GM21786 (cell line): ENCODE measurements around the gene TTC34.

Experiments
- ATAC-seq: cut with Tn5 transposase; IDR thresholded peaks from one replicate; pipeline ENCODE4 v1.9.1; 2021; ENCODE audit not compliant: unreplicated experiment

Gene TTC34

DNA sequence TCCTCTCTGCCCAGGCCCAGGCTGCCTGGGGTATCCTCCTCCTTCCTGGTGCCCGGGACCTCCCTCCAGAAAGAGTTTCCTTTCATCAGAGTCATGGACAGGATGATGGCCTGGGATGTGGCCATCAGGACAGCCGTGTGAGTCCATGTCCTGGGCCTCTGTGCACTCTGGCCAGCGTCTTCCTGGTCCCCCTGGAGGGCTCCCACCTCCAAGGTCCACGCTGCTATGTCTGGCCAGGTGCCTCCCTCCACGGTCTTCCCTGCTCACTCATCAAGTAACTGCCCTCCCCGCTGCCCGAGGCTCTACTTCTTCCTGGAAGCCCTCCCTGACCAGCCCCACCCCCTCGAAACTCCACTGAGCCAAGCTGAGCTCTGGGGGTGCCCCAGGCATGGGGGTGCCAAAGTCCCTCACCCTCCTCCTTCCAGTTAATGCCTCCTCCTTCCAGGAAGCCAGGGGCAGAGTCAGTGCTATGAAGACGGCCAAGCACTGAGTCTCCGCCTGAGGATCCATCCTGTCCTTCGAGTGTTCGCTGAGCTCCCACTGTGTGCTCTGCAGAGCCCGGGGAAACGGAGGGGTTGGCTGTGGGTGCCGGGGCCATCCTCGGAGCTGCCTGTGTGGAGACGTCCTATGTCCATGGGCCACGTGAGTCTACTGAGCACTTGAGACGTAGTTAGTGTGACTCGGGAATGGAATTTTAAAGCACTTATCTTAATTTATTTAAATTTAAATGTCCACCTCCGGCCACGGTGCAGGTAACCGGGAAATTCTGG, 28.5 kb upstream of the TTC34 start:
- ATAC-seq, result no peak

DNA sequence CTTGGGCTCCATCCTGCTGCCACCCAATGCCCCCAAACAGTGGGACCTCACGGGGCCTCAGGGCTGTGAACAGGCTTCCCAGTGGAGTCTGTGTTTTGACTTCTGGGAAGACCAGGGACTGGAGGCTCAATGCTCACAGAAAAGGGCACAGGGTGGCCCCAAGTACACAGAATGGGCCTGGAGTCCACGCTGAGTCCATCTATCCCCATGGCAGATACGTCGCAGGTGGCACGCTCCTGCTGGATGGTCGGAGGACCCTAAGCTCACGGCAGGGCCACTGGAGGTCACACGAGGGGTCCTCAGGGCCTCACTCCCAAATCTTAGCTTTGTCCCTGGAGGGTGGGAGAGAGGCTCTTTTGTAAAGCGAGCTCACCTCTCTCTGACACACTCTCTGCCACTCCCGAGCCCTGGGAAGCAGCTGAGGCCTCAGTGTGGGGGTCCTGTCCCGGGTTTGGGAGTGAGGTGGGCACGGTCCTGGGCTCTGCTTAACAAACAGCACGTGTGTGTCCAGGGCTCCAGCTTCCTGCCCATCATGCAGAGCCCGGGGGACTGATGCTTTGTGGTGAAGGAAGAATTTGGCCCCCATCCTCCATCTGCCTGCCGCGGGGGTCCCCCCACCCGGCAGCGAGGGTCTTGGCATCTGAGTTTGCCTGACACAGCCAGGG, 27.2 kb upstream of the TTC34 start:
- ATAC-seq, result no peak

DNA sequence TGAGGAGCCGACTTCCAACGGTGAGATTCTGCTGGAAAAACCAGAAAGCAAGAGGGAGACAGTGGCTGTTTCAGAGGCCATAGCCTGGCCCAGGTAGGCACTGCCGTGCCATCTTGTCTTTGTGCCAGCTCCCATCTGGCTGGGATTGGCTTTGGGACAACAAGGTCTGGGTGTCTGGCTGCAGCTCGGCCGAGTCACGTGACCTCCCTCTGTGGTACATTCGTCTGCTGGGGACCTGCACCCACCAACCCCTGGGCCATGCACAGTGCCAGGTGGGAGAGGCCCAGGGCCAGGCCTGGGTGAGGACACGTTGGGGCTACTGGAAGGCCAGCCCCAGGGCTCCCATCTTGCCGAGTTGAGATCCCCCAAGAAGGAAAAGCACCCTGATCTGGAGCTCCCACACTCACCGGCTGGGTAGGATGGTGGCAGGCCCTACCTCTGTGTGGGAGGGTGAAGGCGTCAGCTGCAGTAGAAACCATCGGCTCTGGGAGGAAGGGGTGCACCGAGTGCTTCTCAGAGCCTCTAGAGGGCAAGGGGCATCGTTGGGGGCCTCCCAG, 25.3 kb upstream of the TTC34 start:
- no peak for ATAC-seq

DNA sequence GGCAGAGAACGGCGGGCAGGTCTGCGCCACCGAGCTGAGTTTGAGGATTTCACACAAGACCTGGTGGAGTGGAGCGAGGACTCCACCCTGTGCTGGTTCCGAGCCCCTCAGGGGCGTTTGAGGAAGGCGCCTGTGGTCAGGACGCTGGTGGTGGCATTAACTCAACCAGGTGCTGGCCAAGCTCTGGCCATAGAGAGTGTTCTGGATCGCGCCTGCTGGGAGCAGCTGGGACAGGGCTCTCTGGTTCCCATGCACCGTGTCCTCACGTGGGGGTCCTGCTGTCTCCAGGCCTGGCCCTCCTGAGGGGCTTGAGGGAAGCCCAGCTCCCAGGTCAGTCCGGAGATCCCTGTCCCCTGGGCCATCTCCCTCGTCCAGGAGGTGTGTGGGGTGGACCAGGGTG, 24.8 kb upstream of the TTC34 start:
- ATAC-seq, result no peak

DNA sequence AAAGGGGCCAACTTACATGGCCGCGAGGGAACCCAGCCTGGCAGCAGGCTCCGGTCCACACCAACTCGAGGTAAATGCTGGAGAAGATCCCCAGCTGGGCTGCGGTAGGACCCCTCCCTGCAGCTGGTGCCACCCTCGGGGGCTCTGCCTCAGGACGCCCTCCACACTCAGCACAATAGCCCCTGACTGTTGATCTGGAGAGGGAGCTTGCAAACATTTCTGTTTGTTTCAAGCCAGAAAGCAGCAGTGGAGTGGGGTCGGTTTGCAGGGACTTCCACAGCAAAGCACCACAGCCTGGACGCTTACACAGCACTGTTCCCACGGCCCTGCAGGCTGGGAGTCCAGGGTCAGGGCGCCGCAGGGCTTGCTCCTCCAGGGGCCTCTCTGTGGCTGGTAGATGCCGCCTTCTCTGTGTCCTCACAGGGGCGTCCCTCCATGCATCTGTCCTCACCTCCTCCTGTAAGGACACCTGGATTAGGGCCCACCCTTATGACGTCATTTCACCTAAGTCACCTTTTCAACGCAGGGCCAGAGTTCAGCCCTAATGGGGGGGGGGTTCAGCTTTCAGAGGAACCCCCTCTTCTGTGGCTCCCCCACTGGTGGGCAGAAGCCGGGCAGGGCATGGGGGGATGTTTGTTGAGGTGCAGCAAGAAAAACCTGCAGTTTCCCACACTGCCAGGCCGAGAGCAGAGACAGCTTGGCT, 24.1 kb upstream of the TTC34 start:
- ATAC-seq, result no peak

DNA sequence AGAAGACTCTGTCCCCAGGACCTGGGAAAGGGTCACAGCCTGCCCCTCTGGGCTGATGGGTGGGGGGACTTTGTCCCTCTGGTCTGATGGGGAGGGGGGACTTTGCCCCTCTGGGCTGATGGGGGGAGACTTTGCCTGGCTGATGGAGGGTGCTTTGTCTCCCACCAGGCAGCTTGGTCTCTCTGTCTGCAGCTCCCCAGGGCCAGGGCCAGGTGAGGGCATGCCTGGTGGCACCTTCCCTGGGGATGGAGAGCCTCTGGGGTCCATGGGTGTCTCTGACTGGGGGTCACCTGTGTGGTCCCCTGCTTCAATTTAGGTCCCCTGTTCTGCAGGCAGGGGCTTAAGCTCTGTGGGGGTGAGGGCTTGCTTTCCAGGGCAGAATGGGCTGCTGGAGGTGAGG, 23.5 kb upstream of the TTC34 start:
- no peak for ATAC-seq

DNA sequence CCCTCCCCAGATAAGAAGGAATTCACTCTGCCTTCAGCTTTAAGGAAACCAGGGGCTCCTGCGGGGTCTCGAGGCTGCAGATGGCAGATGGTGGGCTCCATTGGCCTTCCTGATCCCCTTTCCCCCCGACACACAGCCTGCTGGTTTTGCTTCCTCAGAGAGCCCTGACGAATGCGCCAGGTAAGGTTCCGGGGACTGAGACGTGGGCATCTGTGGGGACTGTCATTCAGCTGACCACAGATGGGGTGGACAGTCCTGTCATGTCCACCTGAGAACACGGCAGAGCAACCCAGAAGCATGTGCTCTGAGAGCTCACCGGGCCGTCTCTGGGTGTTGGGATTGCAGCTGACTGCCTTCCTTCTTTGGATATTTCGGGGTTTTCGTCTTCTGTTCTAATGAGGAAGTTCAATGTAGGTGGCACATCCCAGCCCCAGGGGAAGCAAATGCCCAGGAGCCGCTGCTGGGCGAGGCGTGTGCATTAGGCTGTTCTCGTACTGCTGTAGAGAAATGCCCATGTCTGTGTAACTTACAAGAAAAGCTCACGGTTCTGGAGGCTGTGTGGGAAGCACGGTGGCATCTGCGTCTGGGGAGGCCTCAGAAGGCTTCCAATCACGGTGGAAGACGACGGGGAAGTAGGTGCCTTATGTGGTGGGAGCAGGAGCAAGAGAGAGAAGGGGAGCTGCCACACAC, 22.6 kb upstream of the TTC34 start:
- ATAC-seq, result no peak

DNA sequence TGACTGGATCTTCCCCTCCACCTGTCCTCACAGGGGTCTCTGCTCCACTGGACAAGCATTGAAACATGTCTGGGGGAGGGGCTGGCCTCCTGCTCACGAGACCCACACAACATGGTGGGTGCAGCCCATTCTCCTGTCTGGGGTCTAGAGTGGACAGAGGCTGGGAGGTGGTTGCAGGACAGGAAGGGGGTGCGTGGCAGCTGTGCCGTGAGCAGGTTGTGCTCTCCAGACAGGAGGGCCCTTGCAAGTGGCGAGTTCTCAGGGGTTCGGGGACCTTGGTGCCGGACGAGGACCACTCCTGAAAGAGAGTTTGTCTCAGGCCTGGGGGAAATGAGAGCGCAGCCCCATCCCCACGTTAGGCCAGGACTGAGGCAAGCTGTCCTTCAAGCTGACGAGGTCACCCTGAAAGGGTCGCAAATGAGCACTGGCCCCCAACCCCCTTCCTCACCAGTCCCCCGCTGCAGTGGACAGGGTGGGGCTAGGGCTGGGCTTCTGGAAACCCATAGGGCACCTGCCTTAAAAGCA, 21.2 kb upstream of the TTC34 start:
- ATAC-seq, result no peak

DNA sequence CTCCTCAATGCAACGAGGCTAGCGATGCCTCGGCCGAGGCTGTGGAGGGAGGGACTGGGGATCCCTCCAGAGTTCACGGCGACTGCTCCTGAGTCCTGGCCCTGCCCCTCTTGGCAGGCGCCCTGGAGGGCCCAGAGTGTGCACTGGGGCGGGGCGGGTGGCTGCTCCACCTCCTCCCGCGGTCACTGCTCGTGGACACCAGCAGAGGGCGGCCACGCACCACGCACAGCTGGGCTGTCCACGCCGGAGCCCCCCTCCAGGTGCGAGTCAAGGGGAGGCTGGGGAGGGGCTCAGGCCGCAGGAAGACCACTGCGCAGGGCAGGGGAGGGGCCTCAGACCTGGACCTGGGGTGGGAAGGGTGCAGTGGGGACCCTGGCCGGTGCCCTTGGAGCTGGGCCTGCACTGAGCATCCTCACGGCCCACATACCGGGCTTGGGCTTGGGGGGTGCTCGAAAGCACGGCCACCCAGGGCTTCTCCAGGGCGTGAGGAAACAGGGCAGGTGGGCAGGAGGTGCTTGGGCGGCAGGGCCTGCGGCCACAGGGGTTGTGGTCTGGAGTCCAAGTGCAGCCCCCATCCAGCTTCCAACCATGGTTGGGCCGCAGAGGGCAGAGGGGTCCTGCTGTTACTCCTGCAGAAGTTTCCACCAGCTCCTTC, 20.6 kb upstream of the TTC34 start:
- no peak for ATAC-seq

DNA sequence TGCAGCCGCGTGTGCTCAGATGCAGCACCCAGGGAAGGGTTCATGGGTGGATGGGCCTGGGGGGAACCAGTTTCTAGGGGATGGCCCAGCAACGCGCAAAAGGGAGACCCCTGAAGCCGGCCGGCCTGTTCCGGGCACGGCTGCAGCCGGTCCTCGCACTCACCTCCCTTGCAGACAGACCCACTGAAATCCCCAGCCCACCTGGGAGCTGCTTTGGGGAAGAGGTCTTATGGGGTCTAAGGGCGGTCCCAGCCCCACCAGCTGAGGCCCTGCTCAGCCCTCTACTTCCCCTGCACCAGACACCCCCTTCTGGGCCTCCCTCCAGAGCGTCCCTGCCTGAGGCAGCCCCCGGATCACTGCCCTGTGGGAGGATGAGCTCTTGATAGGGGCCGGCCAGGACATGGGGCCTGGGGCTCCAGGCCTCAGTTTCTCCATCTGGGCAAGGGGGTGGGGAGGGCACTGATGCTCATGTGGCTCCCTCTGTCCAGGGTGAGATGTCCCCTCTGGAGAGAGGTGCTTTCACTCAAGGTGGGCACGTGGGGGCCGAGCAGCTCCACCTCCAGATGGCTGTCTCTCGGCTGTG, 20.0 kb upstream of the TTC34 start:
- ATAC-seq, result no peak

DNA sequence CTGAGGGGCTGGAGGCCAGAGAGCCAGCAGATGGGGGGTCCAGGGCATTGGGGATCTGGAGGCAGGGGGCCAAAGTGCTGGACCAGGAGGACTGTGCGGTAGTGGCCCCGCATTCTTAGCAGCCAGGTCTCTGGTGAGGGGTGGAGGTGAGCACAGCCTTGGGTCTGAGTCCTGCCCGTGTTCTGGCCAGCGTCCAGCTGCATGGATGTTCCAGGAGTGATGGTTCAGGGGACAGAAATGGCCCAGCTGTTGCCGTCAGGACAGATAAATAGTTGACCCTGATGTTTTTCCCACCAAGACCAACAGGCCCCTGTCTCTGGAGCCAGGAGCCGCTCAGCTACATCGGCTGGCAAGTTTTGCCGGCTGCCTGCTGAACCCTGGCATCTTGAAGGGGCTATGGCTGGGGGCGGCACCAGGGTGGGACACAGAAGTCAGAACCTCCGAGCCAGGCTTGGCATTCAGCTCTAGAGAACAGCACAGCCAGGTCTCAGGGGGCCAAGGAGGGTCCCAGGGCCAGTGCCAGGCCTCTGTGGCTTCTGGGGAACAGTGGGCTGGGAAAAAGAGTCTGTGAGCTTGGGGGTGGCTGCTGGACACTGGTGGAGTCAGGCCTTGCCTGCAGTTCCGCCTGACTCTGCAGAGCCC, 19.4 kb upstream of the TTC34 start:
- no peak for ATAC-seq

DNA sequence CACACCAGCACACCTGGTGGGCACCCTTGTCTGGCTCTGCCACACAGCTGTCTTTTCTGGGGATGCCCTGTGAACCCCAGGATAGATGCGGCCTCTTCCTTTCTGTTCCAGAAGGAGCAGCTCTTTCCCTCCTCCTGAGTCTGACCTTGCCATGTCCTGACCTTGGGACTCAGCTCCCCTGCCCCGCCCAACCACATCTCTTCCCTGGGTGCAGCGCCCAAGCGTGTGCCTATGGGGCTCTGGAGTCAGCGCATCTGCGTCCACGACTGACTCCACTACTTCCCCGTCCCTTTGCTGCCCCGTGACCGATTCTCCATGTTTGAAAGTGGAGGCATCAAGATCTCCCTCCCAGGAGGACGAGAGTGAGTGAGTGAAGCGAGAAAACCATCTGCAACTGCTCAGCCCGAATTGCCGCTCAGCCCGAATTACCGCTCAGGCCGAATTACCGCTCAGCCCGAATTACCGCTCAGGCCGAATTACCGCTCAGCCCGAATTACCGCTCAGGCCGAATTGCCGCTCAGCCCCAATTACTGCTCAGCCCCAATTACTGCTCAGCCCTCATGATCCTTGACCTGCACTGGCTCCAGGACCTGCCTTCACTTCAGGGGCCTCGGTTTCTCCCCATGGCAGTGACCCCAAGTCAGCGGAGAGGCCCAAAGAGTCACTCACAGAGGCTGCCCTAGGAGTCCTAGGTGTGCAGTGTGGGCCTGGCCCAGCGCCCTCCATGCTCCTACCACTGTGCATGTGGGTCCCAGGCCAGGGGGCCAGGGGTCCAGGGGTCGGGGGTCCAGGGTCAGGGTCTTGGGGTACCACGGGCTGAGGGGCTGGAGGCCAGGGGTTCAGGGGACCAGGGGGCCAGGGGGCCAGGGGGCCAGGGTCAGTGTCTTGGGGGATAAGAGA, 18.6 kb upstream of the TTC34 start:
- ATAC-seq, result no peak

DNA sequence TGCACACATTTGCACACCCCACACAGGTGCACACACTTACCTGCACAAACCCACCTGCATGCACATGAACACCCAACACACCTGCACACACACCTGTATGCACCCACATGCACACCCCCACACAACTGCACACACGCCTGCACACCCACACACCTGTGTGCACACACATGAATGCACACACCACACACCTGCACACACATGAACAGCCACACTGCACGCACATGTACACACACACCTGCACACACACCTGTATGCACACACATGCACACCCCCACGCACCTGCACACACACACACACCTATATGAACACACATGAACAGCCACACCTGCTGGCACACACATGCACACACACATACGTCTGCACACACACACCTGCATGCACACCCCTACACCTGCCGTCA, 17.9 kb upstream of the TTC34 start:
- ATAC-seq, result no peak

DNA sequence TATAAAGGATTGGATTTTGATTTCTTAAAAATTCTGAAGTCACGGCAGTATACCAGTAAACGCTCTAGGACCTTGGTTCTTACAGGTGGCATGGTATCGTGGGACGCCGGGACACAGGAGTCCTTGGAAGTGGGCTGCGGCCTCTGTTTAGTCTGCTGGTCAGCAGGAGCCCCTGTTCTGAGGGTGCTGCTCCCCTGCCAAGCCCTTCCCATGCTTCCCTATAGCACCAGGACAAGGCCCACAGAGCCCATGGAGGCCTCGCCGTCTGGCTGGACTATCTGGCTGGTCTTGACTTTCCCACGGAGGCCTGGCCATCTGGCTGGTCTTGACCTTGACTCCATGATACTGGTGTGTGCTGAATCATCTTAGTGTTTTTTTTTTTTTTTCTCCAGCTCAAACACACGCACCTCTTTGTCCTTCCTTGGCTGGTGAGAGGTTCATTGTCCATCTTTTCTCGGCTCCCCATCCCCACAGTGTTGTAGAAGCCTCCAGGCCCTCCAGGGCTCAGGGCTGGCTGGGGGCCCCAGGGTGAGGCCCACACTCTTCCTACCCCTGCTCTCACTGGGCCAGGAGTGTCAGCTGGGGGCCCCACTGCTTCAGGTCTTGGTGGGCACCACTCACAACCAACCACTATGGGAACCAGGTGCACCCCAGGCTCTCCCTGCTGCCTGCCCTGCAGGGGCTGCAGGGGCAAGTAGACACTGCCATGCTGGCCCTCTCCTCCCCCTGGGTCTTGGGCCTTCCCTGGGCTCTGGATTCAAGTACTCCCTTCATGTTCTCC, 16.5 kb upstream of the TTC34 start:
- ATAC-seq, result no peak

DNA sequence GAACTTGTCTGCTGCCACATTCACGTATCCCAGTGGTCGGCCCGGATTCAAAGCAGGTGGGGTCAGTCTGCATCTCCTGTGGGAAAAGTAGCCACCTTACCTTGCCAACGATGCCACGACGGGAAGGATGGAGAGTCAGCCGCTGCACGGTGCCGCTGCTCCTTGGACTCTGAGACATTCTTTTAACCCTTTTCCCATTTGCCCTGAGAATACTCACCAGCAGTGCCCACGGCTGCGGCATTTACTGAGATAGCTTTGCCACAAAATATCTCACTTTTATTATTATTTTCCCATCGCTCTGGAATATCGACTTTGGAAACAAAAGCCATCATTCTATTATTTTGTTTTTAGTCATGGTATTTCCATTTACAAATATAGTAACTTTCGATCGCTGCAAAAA, 15.3 kb upstream of the TTC34 start:
- ATAC-seq, result no peak

DNA sequence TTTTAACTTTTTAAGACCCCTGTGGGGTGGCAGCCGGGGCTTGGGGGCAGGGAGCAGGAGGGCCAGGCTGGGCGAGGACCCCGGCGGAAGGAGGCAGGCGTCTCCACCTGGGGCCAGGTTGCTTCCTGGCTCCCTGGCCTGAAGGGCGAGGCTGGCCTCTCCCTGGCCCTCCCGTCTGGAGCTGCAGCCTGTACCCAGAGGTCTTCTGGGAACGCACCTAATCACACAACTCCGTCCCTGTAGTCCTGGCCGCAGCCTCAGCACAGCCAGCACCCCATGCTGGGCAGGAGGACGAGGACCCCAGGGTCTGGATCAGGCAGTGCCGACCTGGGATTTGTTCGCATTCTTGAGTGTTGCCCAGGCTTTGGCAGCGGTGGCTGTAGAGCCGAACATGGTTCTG, 14.1 kb upstream of the TTC34 start:
- ATAC-seq, result no peak

DNA sequence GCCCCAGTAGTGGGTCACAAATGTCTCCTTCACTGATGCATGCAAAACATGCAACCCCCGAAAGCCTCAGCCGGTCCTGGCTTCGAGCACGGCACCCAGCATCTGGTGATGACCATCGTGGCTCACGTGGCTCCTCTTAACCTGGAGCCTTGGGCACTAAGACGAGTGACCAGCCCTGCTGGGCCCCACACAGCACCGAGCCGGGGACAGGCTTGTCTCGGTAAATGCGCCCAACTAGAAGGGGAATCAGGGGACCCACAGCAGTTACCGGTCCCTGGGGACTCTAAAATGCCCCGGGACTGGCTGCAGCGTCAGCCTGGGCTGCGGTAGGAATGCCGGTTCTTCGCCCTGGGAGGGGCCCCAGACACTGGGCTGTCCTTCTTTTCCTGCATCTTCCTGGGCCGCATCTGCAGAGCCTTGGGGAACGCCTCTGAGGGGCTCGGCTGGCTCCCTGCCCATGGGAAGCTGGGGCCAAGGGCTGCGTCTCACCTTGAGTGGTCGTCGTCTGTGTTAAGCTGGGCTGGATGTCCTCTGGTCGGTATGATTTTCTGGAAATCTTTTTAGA, 13.1 kb upstream of the TTC34 start:
- ATAC-seq, result no peak
